GM21825 (cell line): ENCODE data around the gene SPINK1.
A peak's percentile ranks its signal among the peaks of the same experiment; 100 is the strongest.
"Not testable (repeated sequence)": the region's sequence is repeated elsewhere in the genome, so short reads cannot be mapped to it uniquely, and the experiment has no call there.

Source experiments
- ATAC-seq: cut with Tn5 transposase; IDR thresholded peaks from one replicate; pipeline ENCODE4 v1.9.1; 2021; ENCODE audit warnings: mild to moderate bottlenecking, moderate library complexity; ENCODE audit not compliant: unreplicated experiment

SPINK1 gene

DNA sequence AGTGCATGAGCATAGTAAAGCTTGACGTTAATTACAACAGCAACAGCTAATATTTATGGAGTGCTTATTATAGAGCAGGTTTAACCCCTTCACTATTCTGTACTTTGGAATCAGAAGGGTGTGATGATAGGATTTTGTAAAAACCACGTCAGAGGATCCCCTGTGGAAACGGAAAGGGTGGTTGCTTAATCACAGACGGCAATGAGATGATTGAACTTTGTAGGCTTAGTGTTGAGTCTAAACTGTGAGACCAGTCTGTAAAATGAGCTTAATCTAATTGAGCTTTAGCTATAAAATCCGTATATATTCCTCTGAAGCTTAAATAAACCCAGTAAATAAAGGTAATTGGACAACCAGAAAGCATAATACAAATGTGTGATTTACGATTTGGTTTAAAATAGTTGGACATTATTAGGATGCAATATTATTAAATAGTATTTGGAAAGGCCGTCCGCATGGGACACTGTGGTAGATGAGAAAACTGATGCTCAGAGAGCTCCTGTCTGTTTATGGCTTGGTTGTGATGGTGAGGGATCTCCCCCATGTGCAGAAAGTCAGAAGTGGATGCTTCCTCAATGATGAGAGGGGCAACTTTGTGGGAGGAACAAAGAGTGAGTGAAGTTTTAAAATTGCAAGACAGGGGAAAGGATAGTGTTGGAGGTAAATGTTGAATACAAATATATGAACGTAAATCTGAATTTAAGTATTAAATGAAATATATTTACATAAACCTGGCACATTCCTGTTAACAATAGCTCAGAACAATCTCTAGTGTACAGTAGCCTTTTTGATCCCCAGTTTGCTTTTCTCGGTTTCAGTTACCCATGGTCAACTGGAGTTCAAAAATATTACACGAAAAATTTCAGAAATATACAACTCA is 23.7 kb upstream of the SPINK1 start:
- ATAC-seq: no peak

DNA sequence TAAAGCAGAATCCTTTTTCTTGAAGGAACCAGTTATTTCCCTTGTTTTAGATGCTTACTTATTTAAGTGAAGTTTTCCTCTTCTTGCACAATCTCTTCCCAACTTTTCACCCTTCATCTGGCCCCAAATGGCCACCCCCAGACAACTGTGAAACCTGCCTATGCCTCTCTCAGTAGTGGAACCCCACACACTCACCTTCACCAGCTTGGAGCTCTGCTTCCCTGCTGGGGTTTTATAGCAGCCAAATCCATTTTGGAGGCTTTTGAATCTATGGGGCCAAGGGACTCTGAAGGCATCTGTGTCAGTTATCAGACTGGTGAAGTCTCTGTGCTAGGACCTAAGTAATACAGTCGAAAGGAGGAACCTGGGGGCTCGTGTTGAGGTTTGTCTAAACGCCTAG is 22.9 kb upstream of the SPINK1 start:
- ATAC-seq: no peak

DNA sequence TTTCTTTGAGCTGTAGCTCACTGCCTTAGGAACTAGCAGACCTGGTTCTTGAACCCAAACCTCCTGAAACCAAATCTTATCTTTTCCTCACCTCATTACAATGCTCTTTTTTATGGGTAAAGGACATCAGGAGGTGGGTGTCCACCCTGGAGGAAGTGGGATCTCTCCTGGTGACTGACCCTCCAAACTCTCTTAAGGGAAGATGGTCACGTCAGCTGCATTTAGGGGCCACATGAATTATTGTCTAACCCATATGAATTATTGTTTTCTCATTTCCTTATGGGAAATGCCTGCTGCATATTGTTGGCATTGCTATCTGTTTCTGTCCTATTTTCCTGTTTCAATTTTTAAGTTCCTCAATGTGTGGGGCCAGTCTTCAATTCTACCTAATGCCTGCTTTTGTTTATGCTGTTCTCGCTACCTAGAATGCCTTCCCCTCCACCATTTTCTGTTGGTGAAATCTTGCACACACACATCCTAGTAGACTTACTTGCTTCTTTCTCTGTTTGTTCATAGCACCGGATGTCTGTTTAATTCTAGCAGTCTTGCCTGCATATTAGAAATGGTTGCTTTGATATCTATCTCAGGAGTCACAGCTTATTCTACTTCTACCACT is 22.0 kb upstream of the SPINK1 start:
- no peak for ATAC-seq

DNA sequence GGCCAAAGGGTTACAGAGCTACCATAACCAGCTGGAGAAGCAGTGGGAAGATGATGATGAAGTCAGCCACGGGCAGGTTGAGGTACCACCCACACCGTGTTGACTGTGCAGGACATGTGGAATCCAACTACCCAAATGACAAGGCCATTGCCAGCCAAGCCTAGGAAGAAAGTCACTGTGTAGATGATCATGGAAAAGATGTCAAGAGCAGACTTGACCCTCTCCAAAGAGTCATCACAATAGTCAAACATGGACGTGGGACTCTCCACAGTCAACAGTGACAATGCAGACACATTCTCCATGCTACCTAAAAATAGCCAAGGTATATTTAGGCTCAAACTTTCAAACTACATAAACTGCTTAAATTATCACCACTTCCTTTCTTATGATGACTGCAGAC is 20.9 kb upstream of the SPINK1 start:
- no peak for ATAC-seq

DNA sequence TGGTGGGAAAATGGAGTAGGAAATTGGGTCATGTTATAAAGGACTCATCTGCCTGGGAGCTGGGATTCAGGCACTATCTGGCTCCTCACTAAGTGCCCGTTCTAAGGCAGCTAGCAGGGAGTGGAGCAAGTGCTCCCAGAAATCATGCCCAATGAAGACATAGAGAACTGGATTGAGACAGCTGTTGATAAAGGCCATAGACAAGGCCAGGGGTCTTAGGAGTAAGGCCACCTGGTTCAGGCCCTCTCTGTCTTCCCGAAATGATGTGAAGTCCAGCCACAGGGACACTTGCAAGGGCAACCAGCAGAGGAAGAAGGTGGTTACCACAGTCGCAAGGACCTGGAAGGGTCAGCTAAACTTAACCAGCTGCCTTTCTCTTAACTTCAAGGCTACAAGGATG is 20.1 kb upstream of the SPINK1 start:
- no peak for ATAC-seq

DNA sequence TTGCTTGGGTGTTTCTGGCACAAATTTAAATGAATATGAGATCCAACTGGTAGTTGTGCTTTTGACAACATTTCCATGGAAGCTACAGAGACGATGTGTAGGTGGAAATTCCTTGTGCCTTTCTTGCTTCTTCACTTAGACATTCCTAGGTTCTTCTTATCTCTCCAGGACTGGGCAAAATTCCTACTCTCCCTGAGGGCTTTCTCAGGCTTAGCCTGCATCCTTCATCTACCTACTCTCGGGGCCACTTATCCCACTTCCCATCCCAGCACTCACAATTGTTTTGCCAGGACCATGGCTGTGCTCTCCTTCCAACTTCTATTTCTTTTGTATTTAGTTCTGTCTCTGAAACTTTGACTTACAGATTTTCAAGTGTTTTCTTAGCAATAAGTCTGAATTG is 17.8 kb upstream of the SPINK1 start:
- no peak for ATAC-seq

DNA sequence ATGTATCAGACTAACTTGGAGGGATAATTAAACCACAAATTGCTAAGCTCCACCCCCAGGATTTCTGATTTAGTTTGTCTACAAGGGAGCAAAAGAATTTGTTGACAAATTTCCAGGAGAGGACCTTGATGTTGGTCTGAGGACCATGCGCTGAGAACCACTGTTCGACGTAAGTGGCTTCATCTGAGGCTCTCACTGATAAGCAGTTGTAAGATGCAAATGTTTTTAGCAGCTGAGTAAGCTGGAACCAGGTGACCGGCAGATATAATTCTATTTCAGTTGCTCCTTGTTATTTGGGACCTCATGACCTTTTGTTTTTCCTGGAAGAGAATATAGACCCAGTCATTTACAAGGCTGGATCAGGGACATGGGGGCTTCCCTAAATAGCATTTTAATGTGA is 14.1 kb upstream of the SPINK1 start:
- no peak for ATAC-seq

DNA sequence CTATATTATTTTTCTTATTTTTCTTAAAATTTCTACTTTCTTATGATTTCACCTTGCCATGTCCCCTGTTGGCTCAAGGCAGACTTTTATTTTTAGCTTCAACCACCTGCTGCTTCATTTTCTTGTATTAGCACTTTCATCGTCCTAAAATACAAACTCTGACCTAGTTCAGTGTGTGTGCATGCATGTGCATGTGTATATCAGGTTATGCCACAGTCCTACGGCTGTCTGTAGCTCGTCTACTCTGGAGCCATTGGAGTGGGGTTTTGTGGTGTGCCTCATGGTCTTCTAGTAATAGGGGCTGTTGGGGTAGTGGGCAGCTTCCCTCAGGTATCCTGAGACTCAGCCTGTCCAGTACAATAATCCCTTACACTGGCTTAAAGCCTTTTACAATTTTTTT is 13.4 kb upstream of the SPINK1 start:
- no peak for ATAC-seq

DNA sequence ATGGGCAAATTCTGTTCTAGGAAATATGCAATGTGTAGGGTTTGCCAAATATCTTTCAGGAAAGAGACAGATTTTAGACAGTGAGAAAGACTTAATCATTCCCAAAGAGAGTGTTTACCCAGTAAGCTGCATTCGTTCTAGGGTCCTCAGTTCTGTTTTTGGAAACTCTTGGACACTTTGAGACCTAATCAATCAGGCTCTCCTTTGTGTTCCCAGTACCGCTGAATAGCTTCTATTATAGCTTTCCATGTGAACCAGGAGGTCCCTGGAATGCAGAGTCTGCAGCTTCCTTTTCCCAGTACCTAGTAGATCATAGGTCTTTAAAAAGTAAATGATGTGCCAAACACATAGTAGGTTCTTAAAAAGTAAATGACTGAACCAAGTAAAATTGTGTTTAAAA is 11.4 kb upstream of the SPINK1 start:
- ATAC-seq: no peak

DNA sequence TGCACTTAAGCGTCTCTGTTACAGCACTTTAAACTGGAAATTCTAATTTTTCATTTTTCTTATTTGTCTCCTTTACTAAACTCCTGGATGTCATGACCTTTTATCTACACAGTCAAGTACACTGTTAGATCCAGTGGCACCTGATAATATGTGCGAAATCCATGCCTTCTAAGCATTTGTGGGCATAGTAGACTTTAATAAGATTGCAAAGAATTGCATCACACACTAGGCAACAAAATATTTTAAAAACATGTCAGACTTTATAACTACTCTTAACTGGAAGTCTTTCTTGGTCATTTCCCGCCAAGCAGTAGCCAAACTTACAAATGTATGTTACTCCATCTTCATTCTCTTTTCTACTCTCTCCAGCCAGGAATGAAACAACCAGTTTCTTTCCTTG is 5.0 kb upstream of the SPINK1 start:
- ATAC-seq: no peak

DNA sequence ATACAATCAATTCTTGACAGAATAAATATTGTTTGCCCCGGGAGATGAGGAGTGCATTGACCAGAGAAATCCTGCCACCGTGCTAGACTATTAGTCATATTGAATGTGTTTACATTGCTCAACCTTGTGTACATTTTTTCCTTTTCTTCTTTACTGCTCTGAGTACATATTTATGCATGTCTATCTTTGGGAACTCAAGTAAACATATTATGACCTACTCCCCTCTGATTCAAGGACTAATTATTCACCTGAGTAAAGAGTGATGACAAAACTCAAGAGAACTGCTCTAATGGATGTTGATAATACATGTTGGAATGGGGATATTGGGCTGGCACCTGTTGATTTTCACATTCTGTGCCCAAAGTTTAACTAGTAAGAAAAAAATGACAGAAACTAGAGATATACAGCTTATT is 3.9 kb upstream of the SPINK1 start:
- ATAC-seq: no peak

DNA sequence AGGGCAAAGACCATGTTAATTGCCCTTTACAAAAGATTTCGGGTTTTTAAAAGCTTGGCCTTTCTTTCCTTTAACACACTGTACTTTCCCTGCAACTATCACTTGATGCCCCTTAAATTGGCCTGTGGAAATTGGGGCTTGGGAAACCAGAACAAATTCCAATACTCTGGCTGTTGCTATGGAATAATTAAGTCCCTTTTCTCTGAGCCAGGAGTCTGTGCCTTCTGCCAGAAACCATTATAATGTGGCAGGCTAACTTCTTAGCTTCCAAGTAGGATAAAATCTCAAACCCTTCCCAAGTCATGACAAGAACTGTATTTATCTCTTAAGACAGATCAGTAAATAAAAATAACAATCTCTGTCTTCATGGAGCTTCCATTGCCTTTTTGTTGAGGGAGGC is 1.1 kb upstream of the SPINK1 start:
- no peak for ATAC-seq

DNA sequence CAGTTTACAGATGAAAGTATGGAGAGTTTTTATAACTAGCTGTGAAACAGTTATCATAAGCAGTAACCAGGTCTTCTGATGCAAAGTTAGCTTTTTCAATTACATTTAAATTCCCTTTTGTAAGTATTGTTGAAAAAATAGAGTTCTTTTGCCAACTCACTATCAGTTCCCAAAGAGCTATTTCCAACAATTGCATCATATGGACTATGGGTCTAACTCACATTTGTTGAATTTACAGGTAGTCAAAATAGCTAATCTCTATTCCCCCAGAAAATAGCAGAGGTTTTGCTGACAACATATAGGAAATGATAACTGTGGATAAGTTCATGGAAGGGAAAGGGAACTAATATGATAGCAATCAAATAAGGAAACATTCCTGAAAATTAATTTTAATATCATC is 1.4 kb downstream of the SPINK1 start:
- ATAC-seq: no peak

DNA sequence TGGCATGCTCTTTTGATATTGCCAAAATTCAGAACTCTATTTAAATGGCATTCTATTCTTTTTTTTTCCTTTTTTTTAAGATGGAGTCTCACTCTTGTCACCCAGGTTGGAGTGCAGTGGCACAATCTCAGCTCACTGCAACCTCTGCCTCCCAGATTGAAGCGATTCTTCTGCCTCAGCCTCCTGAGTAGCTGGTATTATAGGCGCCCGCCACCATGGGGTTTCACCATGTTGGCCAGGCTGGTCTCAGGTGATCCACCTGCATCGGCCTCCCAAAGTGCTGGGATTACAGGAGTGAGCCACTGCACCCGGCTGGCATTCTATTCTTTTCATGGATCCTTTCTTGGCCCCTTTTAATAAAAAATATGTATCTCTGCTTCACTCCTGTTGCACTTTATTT is 4.5 kb downstream of the SPINK1 start:
- ATAC-seq: not testable (repeated sequence)

DNA sequence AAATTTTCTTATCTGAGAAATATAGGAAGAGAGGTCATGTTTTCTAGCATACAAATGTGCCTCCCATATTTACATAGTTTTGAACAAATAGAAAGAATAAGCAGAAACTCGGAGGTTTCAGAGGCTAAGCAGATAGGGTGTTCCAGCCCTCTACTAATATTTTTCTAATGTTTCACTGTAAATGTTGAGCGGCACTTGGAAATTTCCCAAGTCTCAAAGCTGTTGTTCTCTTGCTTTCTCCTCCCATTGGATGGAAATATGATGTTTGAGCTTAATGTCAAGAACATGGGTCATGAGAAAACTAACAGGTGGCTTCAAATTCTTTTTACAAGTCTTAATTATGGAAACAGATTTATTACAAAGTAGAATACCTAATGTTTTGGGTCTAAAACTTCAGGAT is 5.1 kb downstream of the SPINK1 start:
- no peak for ATAC-seq

DNA sequence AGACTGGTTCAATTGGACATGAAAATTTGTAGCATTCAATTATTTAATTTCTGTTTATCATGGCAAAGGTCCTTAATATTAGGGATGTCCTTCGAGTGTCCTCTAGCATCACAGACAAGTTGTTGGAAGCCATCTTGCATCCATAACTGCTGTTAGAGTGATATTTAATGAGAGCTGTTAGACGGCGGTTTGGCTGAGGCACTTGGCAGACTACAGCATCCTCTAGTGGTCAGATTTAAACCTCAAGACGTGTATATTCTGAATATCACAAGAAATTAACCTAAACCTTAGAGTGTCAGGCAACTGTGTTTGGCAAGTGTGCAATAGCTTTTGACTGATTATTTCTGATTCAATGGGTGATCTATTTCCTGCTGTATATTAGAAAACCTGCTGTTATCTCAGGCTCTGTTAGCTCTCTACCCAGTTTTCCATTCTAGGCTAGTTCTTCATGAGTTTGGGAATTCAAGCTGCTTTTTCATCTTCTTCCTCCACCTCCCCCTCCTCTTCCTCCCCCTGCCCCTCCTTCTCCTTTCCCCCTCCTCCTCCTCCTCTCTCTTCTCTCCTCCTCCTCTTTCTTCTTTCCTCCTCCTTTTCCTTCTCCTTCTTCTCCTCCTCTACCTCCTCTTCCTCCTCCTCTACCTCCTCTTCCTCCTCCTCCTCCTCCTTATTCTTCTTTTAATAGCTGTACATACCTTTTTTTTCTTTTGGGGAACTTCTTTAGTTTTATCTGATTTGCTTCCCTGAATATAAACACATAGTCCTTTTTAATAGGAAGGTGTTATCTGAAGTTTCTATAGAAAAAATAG is 8.6 kb downstream of the SPINK1 start:
- ATAC-seq: peak; percentile 89

DNA sequence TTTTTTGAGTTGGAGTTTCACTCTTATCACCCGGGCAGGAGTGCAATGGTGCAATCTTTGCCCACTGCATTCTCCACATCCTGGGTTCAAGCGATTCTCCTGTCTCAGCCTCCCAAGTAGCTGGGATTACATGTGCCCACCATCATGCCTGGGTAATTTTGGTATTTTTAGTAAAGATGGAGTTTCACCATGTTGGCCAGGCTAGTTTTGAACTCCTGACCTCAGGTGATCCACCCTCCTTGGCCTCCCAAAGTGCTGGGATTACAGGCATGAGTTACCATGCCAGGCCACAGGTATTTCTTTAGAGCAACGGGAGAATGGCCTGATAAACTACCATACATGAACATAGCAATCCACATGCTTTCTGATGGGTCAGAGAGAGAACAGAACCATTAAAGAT is 9.2 kb downstream of the SPINK1 start:
- not testable (repeated sequence) for ATAC-seq

DNA sequence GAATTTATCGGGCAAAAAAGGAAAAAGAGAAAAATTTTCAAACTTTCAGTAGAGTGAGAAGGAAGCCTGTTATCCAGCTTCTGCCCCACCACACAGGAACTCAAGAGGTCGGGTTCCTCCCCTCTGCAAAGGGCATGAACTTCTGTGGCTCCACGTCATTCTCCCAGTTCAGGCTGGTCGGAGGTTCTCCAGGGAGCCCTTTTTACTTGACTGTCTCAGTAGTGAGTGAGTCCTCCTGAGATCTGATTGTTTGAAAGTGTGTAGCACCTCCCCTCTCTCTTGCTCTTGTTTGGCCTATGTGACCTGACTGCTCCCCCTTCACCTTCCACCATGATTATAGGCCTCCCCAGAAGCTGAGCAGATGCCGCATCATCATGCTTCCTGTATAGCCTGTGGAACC is 9.7 kb downstream of the SPINK1 start:
- ATAC-seq: no peak

DNA sequence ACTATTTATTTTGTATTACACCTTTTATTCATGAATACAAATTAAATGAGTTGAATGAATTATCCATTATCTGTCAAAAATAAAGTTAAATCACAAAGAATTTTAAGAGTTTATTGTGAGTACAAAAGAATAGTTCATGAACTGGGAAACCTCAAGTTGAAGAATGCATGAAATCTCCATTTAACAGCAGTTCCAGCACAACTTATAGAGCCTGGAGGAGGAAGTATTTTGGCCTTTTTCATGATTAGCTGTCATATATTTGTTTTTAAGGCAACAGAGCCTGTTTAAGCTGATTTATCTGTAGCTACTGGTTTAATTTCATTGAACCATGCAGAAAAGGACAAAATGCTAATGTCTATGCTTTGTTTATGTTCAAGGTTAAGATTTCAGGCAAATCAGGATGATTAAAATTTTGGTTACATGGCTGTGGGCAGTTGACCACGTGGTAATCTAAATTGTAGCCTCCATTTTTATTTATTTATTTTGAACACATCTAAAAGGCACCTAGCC is 12.2 kb downstream of the SPINK1 start:
- no peak for ATAC-seq

DNA sequence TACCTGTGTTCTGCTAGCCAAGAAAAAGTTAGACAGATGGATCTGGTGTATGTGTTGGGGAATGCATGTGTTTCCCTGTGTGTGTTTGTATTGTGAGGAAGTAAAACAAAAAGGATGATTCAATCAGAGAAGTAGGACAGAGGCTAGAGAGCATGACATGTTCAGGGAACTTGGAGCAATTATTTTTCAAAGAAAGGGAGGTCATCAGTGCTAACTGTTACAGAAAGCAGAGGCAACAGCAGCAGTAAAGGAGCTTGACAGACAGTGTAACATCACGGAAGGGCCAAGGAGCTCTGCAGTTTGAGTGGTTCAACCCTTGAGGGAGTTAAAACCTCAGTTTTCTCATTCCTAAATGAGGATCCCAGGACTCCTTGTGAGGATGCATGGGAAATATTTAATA is 13.2 kb downstream of the SPINK1 start:
- no peak for ATAC-seq

DNA sequence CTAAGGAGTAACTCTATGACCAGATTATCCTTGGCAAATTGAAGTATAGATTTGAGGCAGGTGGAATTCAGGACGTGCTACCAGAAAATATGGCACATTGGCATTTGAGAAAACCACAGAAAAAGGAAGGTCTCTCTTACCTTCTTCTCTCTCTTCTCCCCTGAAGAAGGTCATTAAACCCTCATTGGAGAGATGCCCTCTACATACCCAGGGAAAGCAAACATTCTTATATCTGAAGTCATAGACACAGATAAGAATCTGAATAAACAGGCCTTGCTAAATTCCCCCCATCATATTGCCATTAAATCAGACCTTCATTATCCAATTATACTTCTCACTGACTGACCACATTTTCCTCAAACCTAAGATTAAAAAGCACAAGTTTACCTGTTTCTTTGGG is 17.8 kb downstream of the SPINK1 start:
- ATAC-seq: no peak
